DMS 273 treated with DMSO at 0.1 percent for 48 hours (cell line): ENCODE results near the gene WDR11.
A peak's percentile ranks its signal among the peaks of the same experiment; 100 is the strongest.

Experiments used
- DNase-seq: peaks from one replicate; lab custom pipeline; 2025; lab: John Stamatoyannopoulos, UW

Gene WDR11

DNA sequence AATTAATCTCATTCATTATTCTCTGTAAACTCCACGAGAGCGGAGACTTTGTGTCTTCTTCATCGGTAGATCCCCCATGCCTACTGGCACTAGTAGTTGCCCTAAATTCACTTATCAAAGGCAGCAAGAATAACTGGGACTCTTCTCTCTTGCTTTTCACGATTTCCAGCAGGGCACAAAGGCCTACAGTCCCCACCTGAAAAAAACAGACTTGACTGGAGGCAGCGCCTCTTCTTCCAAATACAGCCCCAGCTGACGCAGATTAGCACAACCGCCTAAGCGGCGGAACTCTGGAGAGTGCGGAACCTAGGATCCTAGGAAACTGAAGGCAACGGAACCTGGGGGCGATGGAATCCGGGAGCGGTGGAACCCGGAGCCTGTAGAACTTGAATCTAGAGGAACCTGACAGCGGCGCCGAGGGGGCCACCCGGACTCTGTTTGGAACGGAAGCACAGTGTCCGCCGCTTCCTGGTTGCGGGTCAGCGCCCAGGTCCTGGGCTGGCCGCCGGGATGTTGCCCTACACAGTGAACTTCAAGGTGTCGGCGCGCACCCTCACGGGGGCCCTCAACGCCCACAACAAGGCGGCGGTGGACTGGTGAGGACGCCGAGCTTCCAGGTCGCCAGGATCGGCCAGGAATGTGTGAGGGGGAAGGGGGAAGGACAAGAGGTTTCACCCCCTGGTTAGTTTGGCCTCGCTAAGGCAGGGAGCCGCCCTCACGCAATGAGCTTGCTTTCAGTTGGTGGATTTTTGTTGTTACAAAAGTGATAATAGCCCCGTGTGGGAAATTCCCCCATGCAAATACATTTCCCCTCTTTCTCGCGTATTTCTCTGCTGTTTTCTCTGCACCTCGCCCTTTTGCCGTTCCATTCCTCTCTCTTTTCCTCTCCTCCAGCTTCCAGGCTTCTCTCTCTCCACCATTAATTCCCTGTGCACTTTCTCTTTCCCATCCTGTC, at the start of gene WDR11:
WDR11 (plus strand) TSS at position 452 of the 955 bp plus-strand sequence; CDS start at position 511, 59 bp downstream.
- peak; percentile 77 for DNase-seq

DNA sequence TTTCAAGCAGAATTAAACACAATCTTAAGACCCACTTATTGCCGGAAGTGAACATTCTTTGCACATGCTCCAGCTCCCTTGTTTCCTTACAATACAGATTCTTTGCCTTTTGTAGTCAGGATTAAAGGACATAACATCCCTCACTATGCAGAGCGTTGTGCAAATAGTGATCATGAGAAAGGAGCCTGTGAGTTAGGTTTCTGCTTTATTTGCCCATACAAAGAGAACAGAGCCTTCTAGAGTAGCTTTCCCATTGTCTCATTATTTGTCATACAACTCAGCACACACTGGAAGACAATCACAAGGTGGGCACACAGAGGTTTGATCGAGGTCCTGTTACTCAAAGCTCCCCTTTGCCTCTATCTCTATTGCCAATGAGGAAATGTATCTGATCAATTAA, 48.2 kb upstream of the WDR11 start:
- DNase-seq: no peak

- no peak for DNase-seq
Measured at GRCh38 chr10:120803972-120804371, 47.2 kb upstream of the WDR11 start.

- no peak for DNase-seq
Measured at GRCh38 chr10:120805014-120805812, 45.9 kb upstream of the WDR11 start.

GRCh38 chr10:120806081-120806480, 45.1 kb upstream of the WDR11 start:
- no peak for DNase-seq

GRCh38 chr10:120810298-120810697, 40.9 kb upstream of the WDR11 start:
- DNase-seq: no peak

- no peak for DNase-seq
Measured at GRCh38 chr10:120813085-120813484, 38.1 kb upstream of the WDR11 start.

GRCh38 chr10:120818301-120818700, 32.9 kb upstream of the WDR11 start:
- no peak for DNase-seq

DNA sequence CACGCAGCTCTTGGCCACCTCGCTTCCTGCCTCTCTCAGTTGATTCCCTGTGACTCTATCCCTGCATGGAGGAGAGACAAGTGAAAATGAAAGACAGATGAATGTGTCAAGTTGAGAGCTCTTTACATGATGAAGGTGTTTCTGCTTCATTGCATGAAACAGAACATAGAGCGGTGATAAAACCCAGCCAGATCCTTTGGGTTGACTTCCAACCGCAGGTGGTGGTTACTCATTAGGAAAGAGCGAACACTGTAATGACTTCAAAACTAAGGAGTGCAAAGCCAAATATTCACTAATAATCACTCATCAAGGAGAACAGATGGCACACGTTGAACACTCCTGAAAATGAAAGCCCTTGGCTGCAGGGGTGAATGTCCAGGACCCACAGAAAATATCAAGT, 31.8 kb upstream of the WDR11 start:
- DNase-seq: no peak

DNA sequence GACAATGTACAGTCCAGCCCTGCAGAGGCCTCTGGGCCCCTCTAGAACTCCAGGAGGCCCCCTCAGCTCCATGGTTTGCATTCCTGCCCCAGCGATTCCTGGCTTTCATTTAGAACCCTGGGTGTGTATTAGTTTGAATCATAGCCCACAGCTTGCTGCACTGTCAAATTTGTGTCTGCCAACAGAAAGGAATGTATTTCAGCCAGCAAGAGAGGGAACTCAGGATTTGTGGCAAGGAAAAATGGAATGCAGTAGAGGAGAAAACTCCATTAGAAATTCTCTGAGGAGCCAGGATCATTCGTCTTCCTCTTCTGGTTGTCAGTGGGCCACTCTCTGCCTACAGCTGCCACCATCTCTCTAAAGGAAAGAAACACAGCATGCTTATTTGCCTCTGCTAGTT, 27.9 kb upstream of the WDR11 start:
- no peak for DNase-seq

DNA sequence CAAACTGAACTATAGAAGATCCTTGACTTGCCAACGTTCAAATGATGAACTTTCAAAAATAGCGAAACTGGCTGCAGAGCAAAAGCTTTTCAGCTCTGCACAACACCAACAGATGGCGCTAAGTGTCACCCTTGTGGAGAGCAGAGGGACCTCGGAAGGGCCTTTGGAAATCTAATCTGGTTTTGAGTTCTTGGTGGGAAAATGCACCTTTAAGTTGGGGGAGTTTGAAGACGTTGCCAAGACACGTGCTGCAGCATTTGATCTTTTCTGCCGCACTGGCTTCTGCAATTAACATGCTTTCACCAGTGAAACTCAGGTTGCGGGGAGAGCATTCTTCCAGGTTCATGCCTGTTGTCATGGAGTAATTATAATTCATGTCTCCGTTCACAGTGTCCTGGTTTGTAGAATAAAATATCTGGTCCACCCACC, 26.3 kb upstream of the WDR11 start:
- no peak for DNase-seq

DNA sequence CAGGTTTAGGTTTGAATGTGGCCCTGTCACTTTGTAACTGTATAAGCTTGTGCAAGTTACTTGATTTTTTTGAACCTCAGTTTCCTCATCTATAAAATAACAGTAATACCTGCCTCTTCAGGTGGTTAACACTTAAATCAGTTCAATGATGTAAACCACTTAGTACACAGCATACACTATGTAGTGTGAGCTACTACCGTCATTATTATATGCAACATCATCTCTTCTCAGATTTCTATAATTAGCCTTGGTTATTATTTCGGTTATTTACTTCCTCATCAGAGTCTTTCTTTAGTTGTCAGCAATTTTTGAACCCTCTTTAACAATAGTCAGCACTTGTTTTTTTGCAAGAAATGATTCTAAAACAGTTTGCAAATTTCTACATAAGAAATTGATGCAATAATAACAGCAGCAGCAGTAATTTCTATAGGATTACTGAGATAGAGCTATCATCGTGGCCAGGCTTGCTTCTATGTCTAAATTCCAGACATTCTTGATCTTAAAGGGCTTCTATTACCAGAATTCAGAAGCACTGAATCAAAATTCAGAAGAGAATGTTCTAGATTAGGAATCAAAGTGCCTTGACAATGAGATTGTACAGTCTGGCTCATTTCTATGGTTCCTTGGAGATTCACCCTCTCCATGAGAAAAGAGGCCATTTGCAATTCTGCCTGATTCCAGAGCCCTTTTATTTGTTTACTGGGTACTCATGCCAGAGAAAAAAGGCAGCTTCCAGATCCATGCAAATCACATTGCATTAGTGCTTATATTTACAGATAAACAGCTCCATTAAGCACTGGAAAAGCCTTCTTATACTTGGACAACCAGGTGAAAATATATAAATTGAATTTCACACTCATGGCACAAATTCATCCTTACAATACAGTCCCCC, 25.0 kb upstream of the WDR11 start:
- DNase-seq: no peak

DNA sequence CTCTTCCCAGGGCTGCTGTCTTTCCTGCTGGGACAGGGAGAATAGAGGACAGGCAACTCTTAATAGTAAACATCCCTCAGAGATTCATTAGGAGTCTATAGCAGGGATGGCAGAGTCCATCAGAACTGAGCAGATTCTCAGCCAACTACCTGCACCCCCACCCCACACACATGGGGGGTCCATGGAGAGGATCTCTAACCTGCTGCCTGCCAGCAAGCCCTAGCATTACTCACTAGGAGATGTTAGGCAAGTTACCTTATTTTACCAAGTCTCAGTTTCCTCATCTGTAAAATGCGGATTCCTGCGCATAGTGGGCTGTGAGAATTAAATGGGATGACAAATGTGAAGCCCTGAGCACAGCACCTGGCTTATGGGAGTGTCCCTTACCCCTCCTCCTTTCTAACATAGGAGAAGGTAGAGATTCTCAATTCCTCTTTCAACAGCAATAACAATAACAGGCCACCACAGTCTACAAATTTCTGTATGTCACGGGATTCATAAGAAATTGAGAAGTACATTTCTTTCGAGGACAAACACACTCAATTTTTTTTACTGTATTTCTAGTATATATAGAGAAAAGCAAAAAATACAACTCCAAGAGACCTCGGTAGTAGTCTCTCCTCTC, 23.8 kb upstream of the WDR11 start:
- DNase-seq: no peak

GRCh38 chr10:120828763-120829319, 22.3 kb upstream of the WDR11 start:
- no peak for DNase-seq

DNA sequence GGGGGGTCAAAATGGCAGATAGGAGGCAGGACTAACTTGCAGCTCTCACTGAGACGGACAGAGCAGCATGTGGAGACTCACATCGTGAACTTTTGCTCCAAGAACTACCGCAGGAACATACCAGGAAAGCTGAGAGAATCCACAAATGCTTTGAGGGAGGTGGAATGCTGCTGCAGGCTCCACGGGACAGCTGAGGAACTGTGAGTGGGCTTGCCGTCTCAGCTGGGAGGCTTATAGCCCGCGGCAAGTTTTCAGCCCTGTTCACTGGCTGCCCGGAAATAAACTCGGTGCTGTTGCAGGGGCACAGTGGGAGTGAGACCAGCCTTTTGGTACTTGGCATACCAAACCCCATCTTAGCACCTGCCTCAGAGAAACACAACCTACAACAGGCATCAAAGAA, 19.1 kb upstream of the WDR11 start:
- DNase-seq: no peak

DNA sequence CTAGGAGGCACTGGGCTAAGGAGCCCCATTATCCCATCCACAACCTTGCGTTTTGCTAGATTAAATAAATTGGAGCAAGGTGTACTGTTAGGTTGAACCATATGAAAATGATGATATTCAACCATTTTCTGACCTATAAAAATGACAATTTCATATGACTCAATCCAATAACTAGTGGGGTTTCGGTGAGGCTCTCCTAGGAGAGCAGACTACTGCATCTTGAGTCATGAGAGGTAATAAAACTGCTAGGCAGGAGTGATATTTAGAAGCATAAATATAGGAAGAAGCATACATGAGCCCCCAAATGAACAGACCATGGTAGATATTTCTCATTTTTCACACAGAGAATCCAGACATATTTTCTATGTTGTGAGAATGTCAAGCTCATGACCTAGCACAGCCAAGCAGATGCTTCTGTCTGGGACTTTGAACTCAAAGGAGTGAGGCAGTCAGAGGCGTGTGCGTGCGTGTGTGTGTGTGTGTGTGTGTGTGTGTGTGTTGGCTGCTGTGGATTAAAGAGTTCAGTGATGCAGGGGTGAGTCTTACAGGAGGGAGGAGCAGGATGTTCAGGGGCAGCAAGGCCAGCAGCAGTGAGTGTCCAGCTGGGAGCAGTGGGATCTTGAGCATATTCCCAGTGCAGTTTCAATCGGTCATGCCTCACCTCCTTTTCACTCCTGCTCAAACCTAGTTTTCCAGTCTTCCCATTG, 17.8 kb upstream of the WDR11 start:
- no peak for DNase-seq

DNA sequence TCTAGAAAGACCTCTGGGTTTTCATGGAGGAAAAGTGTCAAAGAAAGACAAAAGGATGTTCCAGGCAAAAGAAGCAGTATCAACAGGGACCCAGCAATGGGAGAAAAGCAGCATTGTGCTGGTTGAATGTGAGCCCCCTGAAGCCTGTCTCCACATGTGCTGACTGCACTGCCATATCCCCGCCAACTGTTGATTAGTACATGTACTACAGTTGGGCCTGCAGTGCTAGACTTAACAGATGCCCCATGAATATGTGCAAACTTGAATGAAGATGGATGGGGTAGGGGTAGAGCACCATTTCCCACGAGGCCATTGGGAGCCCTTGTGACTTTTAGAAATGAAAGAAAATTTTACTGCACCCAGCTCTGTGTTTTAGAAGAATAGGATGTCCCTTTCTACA, 15.6 kb upstream of the WDR11 start:
- DNase-seq: no peak

DNA sequence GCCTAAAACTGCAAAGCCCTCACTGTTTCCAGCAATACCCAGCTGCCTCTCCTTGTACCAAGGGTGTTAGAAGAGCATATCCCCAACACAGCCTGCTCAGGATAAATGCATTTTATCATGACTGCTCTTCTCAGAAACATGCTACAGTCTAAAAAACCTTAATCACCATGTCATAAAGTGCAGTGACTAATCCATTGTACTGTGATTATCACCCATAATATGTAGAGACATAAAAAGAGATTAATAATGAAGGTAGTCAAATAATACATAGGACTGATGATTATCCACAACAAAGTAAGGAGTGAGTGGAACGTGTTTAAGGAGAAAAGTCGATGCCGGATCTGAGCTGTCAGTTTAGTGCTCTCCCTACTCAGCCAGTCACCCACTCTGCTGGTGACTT, 12.2 kb upstream of the WDR11 start:
- DNase-seq: no peak

- DNase-seq: no peak
Measured at GRCh38 chr10:120841522-120842189, 9.5 kb upstream of the WDR11 start.

DNA sequence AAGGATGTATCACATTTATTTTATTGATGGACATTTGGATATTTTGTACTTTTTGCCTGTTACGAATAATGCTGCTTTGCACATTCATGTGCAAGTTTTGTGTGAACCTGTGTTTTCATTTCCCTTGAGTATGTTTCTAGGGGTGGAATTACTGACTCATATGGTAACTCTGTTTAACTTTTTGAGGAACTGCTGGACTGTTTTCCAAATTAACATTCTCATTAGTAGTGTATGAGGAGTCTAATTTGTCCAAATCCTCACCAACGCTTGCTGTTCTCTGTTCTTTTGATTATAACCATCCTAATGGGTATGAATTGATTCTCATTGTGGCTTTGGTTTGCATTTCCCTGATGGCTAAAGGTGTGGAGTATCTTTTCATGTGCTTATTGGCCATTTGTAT, 3.2 kb downstream of the WDR11 start:
- no peak for DNase-seq
